22Rv1 (cell line): Measurements from ENCODE around the gene IL23R.

Experiments
- CTCF ChIP-seq: fragments of 450-650 bp; IDR thresholded peaks from 2 replicates; pipeline ENCODE4 v1.5.1; 2017; ENCODE audit warnings: mild to moderate bottlenecking
- ZFX ChIP-seq: fragments of 450-650 bp; IDR thresholded peaks from 2 replicates; pipeline ENCODE4 v1.6.1; 2017; ENCODE audit warnings: antibody characterized with exemption, borderline replicate concordance

DNA sequence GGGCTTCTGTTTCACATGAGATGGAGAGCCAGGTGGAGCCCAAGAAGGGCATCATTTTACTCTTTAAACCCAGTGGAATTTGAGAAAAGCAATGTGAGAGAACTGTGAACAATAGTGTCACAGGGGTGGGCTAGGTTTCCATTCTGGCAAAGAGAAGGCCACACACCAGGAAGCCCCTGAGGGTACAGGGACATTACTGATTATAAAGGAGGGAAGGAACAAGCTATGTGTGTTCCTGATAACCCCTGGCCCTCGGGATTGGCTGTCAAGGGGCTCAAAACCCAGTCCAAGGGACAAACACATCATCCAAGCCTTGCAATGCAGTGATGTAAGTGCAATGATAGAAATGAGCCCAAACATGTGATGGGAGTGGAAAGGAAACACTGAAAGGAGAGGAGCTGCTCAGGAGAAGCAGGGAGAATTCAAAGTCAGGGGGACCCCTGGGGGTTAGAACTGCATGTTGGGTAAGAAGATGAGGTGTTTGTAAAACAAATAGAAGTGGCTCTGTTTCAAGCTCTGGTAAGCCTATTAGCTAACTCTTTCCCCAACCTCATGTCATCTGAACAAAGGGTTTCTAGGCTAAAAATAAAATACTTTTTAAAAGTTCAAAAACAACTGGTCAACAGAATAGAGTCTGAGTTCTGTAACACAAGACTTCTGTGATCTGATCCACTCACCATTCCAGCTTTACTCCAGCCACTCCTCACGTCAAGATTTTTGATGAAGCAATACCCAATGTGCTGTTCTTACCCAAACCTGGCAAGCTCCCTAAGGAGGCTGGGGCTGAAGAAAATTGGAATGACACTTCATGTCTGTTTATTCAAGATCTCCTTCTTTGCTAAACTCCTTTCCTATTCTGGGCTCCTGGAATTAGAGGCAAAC lies 90.3 kb downstream of the IL23R start:
- no peak for TF ChIP-seq CTCF
- TF ChIP-seq ZFX, result no peak
